ENCODE data around the gene SMPD3. TPM values are rescaled to one million over a fixed set of nuclear protein-coding genes. Genes with fewer than 3 reads are reported as not detected.

Gene SMPD3
- total and polyA plus RNA-seq, 9 of the 15 experiments (the other 6 are each of a cell fraction or from before 2014, with no cell fraction given): 0.03 to 1.2 (median 0.18) TPM

DNA sequence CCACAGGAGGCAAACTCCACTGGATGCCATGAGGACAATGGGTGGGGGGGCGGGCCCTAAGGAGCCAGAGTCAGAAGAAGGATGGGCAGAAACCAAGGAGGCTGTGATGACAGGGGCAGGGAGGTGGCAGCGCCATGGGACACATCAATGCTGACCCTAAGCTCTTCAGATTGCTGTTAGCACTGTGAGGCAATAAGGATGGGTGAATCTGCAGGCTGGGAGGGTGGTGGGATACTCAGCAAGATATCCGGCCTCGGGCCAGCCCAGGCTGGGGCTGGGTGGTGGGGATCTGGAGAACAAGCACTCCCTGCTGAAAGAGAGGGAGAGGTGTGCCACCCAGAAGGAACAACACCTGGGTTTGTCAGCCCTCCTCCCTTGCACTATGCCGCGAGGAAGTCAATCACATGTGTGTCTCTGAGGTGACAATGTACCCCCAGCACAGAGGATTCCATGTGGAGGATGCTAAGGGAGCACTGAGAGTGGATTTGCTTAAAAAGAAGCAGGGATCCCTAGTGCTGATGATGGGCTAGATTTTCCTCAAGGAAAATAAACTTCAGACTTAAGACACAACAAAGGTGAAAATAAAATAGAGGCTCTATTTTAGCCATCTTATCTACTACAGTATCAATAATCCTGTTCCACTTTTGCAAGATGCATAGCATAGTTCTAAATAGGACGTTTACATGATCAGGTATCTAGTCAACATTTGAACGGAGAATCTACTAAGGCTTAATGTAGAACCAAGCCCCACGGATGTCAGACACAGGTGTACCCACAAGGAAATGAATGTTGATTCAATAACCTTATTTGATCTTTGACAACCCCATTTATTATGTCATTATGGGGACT is 22.6 kb downstream of the SMPD3 start (continued):
- TF ChIP-seq RHOXF2B (CRISPR knock-in tag; conservative IDR thresholded peaks at IDR 0.05): no peak

DNA sequence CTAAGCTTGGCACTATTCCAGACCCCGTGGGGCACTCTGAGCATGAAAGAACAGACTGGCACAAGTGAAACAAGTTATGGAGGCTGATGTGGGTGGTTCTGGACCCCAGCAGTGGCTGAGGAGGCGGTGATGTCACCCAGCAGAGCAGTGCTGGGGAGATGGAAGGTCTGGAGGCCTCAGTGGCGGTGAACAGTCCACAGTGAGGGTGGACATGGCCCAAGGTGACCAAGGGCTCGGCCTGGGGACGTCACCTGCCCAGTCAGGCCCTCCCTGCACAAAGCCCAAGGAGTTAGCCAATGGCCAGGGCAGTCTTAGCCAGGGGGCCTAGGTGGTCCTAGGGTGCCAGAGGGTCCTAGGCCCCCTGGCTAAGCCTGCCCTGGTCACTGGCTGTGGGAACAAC is 24.5 kb downstream of the SMPD3 start:
- Histone ChIP-seq H3K9me3 (replicated peaks; ENCODE audit: control insufficient read depth, insufficient read depth, low read depth, low read length) (no peaks in the 10 kb centered on the region), H3K4me2 (ENCODE audit: insufficient read depth, low read length) (no peak overlapping the region), H3K27ac (ENCODE audit: extremely low read depth, low read depth, low read length) (no peak overlapping the region), H4K20me1 (replicated peaks; ENCODE audit: control insufficient read depth, insufficient read depth, low read length) (no peaks in the 10 kb centered on the region), H3K9me1 (ENCODE audit: control insufficient read depth, insufficient read depth, low read length) (no peaks in the 10 kb centered on the region), H2AFZ (ENCODE audit: low read depth, low read length) (no peak overlapping the region), H3K27me3 (ENCODE audit: control insufficient read depth in 2 of 2, insufficient read depth in 2 of 2, low read length in 2 of 2) (peaks cover 0 to 20% of the 10 kb centered on the region in 2 experiments; a peak in 2 of 5 replicates), H3K36me3 (ENCODE audit: control insufficient read depth, insufficient read depth, low read length) (no peaks in the 10 kb centered on the region), H3K4me1 (replicated peaks in 1 of 2; ENCODE audit: control insufficient read depth in 2 of 2, insufficient read depth in 2 of 2, low read length in 2 of 2) (no peaks in the 10 kb centered on the region), H3K9ac (ENCODE audit: insufficient read depth in 1 of 2, low read depth in 2 of 2, low read length in 2 of 2) (no peak overlapping the region), H3K4me3 (no peak overlapping the region), H3K79me2 (ENCODE audit: control insufficient read depth, insufficient read depth, low read length) (no peaks in the 10 kb centered on the region)
- intact Hi-C loops (cut with micrococcal nuclease): no loop called here
- CTCF ChIA-PET (ENCODE audit: low intra/inter-chr PET ratio): no interaction called here
- in situ Hi-C loops (cut with MboI): no loop called here
- POLR2A ChIA-PET: no interaction called here
- TF ChIP-seq ZBTB17 (CRISPR knock-in tag; IDR thresholded peaks at IDR 0.05) (no peak), GABPA (tag; conservative IDR thresholded peaks at IDR 0.05; ENCODE audit: low read depth) (no peak), ZNF253 (CRISPR knock-in tag; conservative IDR thresholded peaks at IDR 0.05) (no peak), RBM14 (IDR thresholded peaks at IDR 0.05; ENCODE audit: borderline replicate concordance, insufficient read depth, low read depth, low read length) (no peak), ZNF212 (CRISPR knock-in tag; IDR thresholded peaks at IDR 0.05) (no peak), RNF2 (IDR thresholded peaks at IDR 0.05) (no peak), POLR2AphosphoS2 (IDR thresholded peaks at IDR 0.05; ENCODE audit: low read length) (no peak)
- TF ChIP-seq, protein P1, sequence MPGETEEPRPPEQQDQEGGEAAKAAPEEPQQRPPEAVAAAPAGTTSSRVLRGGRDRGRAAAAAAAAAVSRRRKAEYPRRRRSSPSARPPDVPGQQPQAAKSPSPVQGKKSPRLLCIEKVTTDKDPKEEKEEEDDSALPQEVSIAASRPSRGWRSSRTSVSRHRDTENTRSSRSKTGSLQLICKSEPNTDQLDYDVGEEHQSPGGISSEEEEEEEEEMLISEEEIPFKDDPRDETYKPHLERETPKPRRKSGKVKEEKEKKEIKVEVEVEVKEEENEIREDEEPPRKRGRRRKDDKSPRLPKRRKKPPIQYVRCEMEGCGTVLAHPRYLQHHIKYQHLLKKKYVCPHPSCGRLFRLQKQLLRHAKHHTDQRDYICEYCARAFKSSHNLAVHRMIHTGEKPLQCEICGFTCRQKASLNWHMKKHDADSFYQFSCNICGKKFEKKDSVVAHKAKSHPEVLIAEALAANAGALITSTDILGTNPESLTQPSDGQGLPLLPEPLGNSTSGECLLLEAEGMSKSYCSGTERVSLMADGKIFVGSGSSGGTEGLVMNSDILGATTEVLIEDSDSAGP (CRISPR knock-in tag; IDR thresholded peaks at IDR 0.05): no peak
- TF ChIP-seq, protein P2, sequence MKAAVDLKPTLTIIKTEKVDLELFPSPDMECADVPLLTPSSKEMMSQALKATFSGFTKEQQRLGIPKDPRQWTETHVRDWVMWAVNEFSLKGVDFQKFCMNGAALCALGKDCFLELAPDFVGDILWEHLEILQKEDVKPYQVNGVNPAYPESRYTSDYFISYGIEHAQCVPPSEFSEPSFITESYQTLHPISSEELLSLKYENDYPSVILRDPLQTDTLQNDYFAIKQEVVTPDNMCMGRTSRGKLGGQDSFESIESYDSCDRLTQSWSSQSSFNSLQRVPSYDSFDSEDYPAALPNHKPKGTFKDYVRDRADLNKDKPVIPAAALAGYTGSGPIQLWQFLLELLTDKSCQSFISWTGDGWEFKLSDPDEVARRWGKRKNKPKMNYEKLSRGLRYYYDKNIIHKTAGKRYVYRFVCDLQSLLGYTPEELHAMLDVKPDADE (conservative IDR thresholded peaks at IDR 0.05; ENCODE audit: control insufficient read depth, low read depth, low read length): no peak
- TF ChIP-seq, protein P3, sequence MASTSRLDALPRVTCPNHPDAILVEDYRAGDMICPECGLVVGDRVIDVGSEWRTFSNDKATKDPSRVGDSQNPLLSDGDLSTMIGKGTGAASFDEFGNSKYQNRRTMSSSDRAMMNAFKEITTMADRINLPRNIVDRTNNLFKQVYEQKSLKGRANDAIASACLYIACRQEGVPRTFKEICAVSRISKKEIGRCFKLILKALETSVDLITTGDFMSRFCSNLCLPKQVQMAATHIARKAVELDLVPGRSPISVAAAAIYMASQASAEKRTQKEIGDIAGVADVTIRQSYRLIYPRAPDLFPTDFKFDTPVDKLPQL (IDR thresholded peaks at IDR 0.05; ENCODE audit: extremely low read depth, insufficient read length): no peak
- DNase-seq (ENCODE audit: extremely low read depth in 1 of 4, low spot score in 3 of 4) (no peak), FAIRE-seq (no peak), ATAC-seq (no peak)
- no TSS peak for BruUV-seq (replicated peaks)
- 0% methylated on average over 5 of the region's 5 CpGs for WGBS (ENCODE audit: insufficient coverage, low coverage, missing lambda C conversion rate)
